HTR-8/SVneo (cell line): ENCODE results near the gene KLF1.

Source experiments
- DNase-seq: peaks from one replicate; pipeline ENCODE4 v3.0.0; 2011; ENCODE audit warnings: low spot score, mixed read lengths; ENCODE audit not compliant: insufficient read length
- FAIRE-seq: peaks from 2 replicates; lab custom pipeline; 2011; peaks lifted over from hg19 to GRCh38; lab: Jason Lieb, UNC

Gene KLF1

DNA sequence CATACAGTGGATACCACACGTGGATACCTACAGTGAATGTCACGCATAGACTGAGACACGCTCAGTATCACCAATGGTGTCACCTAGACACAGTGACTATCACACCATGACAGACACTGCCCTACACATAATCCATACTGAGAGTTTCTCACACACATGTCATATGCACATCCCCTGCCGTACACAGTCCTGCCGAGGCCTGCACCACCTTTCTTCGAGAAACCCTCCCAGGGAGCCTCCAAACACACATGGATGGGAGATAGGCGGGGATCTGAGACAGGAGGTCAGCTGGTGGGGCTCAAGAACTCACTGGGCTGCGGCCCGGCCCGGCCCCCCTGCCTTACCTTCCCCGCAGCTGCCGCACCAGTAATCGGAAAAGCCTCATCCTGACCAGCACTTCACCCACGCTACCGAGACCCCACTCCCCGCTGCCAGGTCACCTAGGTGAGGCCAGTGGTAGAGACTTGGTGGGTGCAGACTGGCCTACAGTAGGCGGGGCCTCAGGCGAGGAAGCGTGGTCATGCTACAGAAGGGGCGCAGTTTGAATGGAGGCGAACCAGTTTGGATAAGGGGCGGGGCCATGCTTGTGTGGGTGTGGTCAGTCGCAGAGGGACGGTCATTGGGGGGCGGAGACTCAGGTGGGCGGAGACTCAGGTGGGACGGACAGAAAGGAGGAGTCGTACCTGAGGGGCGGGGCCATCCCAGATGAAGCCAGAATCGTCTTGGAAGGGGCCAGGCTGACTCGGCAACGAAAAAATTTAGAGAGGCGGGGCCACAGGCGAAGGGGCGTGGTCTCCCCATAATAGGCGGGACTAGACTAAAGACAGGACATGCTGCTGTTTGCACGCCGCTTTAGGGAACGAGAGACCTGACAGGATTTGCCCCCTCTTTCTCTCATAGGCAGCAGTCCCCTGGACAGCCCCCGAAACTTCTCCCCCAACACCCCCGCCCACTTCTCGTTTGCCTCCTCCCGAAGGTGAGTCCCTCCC, 46.6 kb downstream of the KLF1 start:
- no peak for FAIRE-seq
- DNase-seq, result no peak

DNA sequence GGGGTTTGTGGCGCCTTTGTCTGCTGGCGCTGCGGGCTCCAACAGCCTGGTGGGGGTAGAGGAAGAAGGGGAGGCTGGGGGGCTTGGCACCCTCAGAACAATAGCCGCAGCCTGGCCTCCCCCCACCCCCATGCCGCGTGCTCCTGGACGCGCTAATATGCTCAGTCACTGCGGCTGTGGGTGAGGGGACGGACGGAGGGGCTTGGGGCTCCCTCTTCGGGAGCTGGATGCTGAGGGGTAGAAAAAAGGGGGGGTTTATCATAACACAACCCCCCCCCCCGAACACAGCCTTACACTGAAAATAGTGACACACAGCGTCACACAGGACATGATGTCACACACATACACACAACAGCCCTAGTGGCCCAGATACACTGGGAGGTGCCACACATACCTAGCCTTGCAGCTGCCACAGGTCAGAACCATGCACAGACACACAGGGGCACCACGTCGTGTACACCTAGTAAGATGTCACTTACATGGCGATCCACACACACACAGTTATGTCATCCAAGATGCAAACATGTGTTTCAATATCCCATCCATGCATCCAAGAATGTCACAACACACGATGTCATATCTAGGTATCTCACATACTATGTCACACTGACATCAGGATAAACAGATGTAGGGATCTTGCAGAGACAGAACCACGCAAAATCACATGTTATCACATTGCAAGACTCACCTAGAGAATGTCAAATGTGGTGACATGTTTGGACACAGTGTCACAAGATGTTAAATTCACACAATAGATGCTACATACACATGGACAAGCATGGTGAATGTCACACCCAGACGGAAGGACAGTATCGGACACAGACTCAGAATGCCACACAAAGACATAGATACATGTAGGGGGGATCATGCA, 47.9 kb downstream of the KLF1 start:
- FAIRE-seq (peak; percentile 62), DNase-seq (no peak)

DNA sequence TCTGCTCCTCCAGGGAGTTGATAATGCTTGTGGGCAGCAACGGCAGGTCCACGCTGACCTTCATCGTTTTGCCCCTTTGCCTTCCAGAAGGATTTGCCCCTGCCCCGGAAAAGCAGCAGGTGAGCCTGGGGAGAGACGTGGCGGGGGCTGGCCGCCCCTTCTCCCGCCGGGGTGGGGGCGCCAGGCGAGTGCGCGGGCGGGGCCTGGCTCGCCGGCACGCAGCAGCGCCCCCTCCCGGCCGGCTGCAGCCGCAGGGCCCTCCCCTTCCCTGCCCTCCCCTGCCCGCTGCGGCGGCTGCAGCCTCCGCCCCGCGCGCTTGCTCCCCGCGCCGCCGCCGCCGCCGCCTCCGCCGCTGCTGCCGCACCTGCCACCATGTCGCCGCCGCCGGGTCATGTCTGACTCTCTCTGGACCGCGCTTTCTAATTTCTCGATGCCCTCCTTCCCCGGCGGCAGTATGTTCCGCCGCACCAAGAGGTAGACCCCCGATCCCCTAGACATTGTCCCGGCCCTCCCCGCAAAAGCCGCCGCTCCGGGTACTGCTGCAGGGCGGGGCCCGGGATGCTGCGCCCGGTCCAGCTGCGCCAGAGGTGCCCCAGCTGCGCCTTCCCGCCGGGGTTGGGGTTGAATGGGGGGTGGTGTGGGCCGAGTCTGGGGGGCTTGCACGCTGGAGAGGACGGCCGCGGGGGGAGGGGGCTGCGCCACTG, 48.7 kb downstream of the KLF1 start, which contains the start of gene MAST1:
Gene MAST1, plus strand, starts transcription at position 334 of the 704 bp plus-strand sequence. Its CDS starts 58 bp downstream, at position 392.
- no peak for FAIRE-seq
- peak; percentile 76 for DNase-seq

DNA sequence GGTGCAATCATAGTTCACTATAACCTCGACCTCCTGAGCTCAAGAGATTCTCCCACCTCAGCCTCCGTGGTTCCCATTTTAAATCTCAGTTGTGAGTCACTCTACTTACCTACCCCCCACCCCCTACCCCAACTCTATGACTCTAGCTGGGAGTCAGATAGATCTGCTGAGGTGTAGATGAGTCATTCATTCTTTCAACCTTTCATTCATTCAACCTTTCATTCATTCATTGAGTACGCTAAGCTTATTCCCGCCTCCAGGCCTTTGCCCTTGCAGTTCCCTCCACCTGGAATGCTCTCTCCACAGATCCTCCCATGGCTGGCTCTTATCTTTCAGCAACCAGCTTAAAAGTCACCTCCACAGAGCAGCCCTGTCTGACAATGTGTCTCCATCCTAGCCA, 49.8 kb downstream of the KLF1 start:
- no peak for FAIRE-seq
- no peak for DNase-seq

DNA sequence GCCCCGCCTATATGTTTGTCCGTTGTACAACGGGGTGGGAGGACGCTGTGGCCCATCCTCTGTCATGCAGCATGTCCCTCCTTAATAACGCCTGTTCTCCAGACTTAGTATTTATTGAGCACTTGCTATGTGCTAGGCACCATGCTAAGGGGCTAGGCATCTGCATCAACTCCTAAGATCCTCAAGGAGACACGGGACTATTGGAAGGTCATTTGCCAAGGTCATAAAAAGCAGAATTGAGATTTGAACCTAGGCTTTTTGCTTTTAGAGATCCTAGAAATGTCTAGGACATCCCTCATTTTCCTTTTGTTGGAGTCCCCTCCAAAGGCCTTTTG, 50.5 kb downstream of the KLF1 start:
- no peak for FAIRE-seq
- no peak for DNase-seq

DNA sequence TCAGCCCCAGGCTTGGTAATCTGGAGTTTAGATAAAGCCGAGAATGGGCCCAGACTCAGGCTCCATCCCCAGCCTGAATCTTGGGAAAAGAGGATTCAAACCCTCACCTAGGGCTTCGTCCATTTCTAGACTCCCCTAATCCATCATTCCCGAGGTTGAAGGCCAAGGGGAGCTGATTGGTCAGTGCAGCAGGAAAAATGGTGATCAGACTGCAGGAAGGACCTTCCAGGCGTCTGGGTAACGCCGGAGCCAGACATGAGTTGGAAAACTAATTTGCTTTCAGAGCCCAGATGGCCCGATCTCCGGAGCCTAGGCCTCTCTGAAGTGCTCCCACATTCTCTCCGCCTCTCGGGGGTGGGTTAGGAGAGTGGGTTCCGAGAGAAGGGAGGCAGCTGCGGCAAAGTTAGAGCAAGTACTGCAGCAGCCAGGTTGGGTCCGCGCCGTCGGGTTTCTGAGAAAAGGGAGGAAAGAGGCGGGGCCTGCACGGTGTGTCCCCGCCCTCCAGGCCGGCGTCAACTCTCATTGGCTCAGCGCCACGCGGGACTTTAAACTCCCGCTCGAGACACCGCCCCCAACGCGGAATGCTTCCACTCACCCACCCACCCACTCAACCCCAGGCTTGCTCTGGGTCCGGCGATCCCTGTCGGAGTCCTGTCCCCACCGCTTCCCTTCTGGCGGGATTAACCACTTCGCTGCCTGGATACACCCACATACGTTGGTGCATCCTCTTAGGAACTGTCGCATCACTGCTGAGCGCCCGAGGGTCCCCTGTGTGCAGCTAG, 51.8 kb downstream of the KLF1 start:
- DNase-seq (no peak), FAIRE-seq (no peak)

DNA sequence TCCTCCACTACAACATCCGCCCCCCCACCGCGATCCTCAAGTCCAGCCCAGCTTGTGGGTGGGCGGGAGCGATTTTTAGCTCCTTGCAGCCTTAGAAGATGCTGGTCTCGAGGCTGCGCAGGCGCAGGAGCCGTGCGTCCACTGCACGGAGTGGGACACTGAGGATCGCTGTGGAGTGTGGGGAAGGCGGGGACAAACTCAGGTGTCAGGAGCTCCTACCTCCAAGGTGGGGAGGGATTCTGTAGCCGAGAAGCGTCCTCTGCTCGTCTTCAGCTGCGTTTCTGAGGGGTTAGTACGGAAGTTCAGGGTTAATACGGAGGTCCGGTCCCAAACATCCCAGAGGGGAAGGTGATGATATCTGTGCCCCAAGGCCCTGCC, 52.4 kb downstream of the KLF1 start, which contains the start of gene RTBDN:
Gene RTBDN, minus strand, starts transcription at position 14 of the 378 bp plus-strand sequence. CDS start 4,600 bp downstream, outside the sequence.
- peak; percentile 57 for FAIRE-seq
- no peak for DNase-seq
